IMR-90 (cell line): Measurements from ENCODE around the gene TRIM28. TPM values are rescaled to one million over a fixed set of nuclear protein-coding genes. Genes with fewer than 3 reads are reported as not detected.
A peak's percentile ranks its signal among the peaks of the same experiment; 100 is the strongest.

Source experiments
- ATAC-seq: fragments of 200-7000 bp; cut with Tn5 transposase; 2 replicates; pipeline ENCODE4 v1.9.1; 2020; ENCODE audit warnings: low read depth, mild to moderate bottlenecking, moderate library complexity
- BruUV-seq: library from RNA; stranded (reverse); fragments of 400-500 nt; replicated peaks from 2 replicates; lab custom pipeline; 2021; lab: Mats Ljungman, UMichigan
- CTCF ChIA-PET: fragments of 300-600 bp; formaldehyde crosslinking; extraction: SDS; loops from one replicate; lab custom pipeline; 2021; ENCODE audit warnings: antibody characterized with exemption; lab: Yijun Ruan, JAX
- POLR2A ChIA-PET: fragments of 300-600 bp; sonication (Branson Sonifier 250); formaldehyde crosslinking; loops from one replicate; lab custom pipeline; 2022; ENCODE audit warnings: antibody characterized with exemption; ENCODE audit not compliant: unreplicated experiment; lab: Charles Lee
- DNase-seq: peaks from one replicate; pipeline ENCODE4 v3.0.0; 2013
- H2AFZ ChIP-seq: replicated peaks from 2 replicates; pipeline ENCODE3; 2013; ENCODE audit warnings: low read length, mild to moderate bottlenecking; ENCODE audit not compliant: poor library complexity
- H2AK5ac ChIP-seq: 2 replicates; pipeline ENCODE4 v1.6.1; 2013; ENCODE audit warnings: low read depth, low read length, inconsistent platforms
- H2AK9ac ChIP-seq: replicated peaks from 2 replicates; pipeline ENCODE3; 2013; ENCODE audit warnings: mild to moderate bottlenecking, low read depth, low read length, moderate library complexity; ENCODE audit not compliant: poor library complexity
- H2BK120ac ChIP-seq: 2 replicates; pipeline ENCODE4 v1.6.1; 2013; ENCODE audit warnings: low read depth, low read length, inconsistent platforms
- H2BK15ac ChIP-seq: 3 replicates; pipeline ENCODE4 v1.6.1; 2013; ENCODE audit warnings: low read depth, low read length, inconsistent platforms
- H2BK20ac ChIP-seq: 2 replicates; pipeline ENCODE4 v1.6.1; 2013; ENCODE audit warnings: low read depth, mild to moderate bottlenecking, inconsistent platforms, low read length, moderate library complexity
- H2BK5ac ChIP-seq: 2 replicates; pipeline ENCODE4 v1.6.1; 2013; ENCODE audit warnings: mild to moderate bottlenecking, low read depth, low read length, inconsistent platforms; ENCODE audit not compliant: poor library complexity, severe bottlenecking
- H3K14ac ChIP-seq: replicated peaks from 2 replicates; pipeline ENCODE4 v1.6.1; 2013; ENCODE audit warnings: low read depth, low read length, inconsistent platforms
- H3K18ac ChIP-seq: 2 replicates; pipeline ENCODE4 v1.6.1; 2013; ENCODE audit warnings: low read depth, low read length, control low read depth
- H3K23ac ChIP-seq: 2 replicates; pipeline ENCODE4 v1.6.1; 2013; ENCODE audit warnings: low read depth, low read length, inconsistent platforms
- H3K27ac ChIP-seq: 2 replicates; pipeline ENCODE4 v1.5.1; 2013; ENCODE audit warnings: mild to moderate bottlenecking, control low read depth, low read length; ENCODE audit not compliant: insufficient read depth
- H3K27me3 ChIP-seq: 2 replicates; pipeline ENCODE4 v1.6.1; 2013; ENCODE audit warnings: low read length; ENCODE audit not compliant: control insufficient read depth, insufficient read depth
- H3K36me3 ChIP-seq: 2 replicates; pipeline ENCODE4 v1.6.1; 2013; ENCODE audit warnings: low read length, mixed read lengths; ENCODE audit not compliant: control insufficient read depth, insufficient read depth
- H3K4ac ChIP-seq: 2 replicates; pipeline ENCODE4 v1.6.1; 2013; ENCODE audit warnings: low read depth, low read length, inconsistent platforms
- H3K4me1 ChIP-seq: 2 replicates; pipeline ENCODE4 v1.6.1; 2013; ENCODE audit warnings: low read length, mixed read lengths; ENCODE audit not compliant: control insufficient read depth, insufficient read depth
- H3K4me2 ChIP-seq: 2 replicates; pipeline ENCODE4 v1.6.1; 2013; ENCODE audit warnings: low read depth, mild to moderate bottlenecking, control low read depth, low read length, moderate library complexity
- H3K4me3 ChIP-seq: 2 replicates; pipeline ENCODE4 v1.5.1; 2013; ENCODE audit warnings: low read depth, mild to moderate bottlenecking, control low read depth, low read length, moderate library complexity; ENCODE audit not compliant: insufficient read depth
- H3K56ac ChIP-seq: 2 replicates; pipeline ENCODE4 v1.6.1; 2013; ENCODE audit warnings: low read length, inconsistent platforms; ENCODE audit not compliant: insufficient read depth; ENCODE audit errors: extremely low read depth
- H3K79me1 ChIP-seq, 2 experiments: 2 replicates each; pipeline ENCODE4 v1.6.1; 2013; ENCODE audit warnings: low read length in 2 of 2, inconsistent platforms in 1 of 2, low read depth in 1 of 2
- H3K9ac ChIP-seq: 2 replicates; pipeline ENCODE4 v1.6.1; 2013; ENCODE audit warnings: low read depth, low read length, control low read depth
- H3K9me1 ChIP-seq: 2 replicates; pipeline ENCODE4 v1.6.1; 2013; ENCODE audit warnings: low read length, inconsistent platforms; ENCODE audit not compliant: insufficient read depth
- H3K9me3 ChIP-seq: 2 replicates; pipeline ENCODE4 v1.6.1; 2013; ENCODE audit warnings: low read length; ENCODE audit not compliant: control insufficient read depth, insufficient read depth
- H4K20me1 ChIP-seq: 2 replicates; pipeline ENCODE4 v1.6.1; 2013; ENCODE audit warnings: low read length, inconsistent platforms; ENCODE audit not compliant: insufficient read depth
- H4K5ac ChIP-seq: 2 replicates; pipeline ENCODE4 v1.6.1; 2013; ENCODE audit warnings: mild to moderate bottlenecking, low read depth, low read length, control low read depth
- H4K8ac ChIP-seq, 2 experiments: 2 replicates each; pipeline ENCODE4 v1.6.1; 2013; ENCODE audit warnings: low read depth in 2 of 2, low read length in 2 of 2, control low read depth in 1 of 2, inconsistent platforms in 1 of 2
- H4K91ac ChIP-seq: 2 replicates; pipeline ENCODE4 v1.6.1; 2013; ENCODE audit warnings: low read depth, low read length, inconsistent platforms; ENCODE audit not compliant: insufficient read depth
- BHLHE40 ChIP-seq: fragments of 150-350 bp; IDR thresholded peaks from 2 replicates; pipeline ENCODE4 v1.6.1; 2016; ENCODE audit warnings: mild to moderate bottlenecking, low read depth, low read length
- CEBPB ChIP-seq: IDR thresholded peaks from 2 replicates; pipeline ENCODE4 v1.6.1; 2012; ENCODE audit warnings: low read depth, low read length, improper control_type of control experiment
- FOS ChIP-seq: fragments of 150-350 bp; IDR thresholded peaks from 2 replicates; pipeline ENCODE4 v1.6.1; 2016; ENCODE audit warnings: low read depth, low read length
- MAFK ChIP-seq: IDR thresholded peaks from 2 replicates; pipeline ENCODE4 v1.6.1; 2012; ENCODE audit warnings: low read depth, low read length, improper control_type of control experiment
- MAZ ChIP-seq: IDR thresholded peaks from 2 replicates; pipeline ENCODE4 v1.6.1; 2012; ENCODE audit warnings: low read depth, mild to moderate bottlenecking, low read length, improper control_type of control experiment, moderate library complexity, borderline replicate concordance
- MXI1 ChIP-seq: IDR thresholded peaks from 2 replicates; pipeline ENCODE4 v1.6.1; 2012; ENCODE audit warnings: low read depth, mild to moderate bottlenecking, low read length, moderate library complexity, borderline replicate concordance
- POLR2A ChIP-seq: IDR thresholded peaks from 2 replicates; pipeline ENCODE4 v1.6.1; 2012; ENCODE audit warnings: mild to moderate bottlenecking, low read depth, low read length
- RAD21 ChIP-seq: IDR thresholded peaks from 2 replicates; pipeline ENCODE4 v1.6.1; 2012; ENCODE audit warnings: low read length, improper control_type of control experiment
- RCOR1 ChIP-seq: IDR thresholded peaks from 2 replicates; pipeline ENCODE4 v1.6.1; 2012; ENCODE audit warnings: mild to moderate bottlenecking, low read length, improper control_type of control experiment; ENCODE audit not compliant: insufficient replicate concordance
- RFX5 ChIP-seq: IDR thresholded peaks from 2 replicates; pipeline ENCODE4 v1.8.0; 2012; ENCODE audit warnings: low read depth, mild to moderate bottlenecking, low read length, moderate library complexity
- SMC3 ChIP-seq: fragments of 150-350 bp; IDR thresholded peaks from 2 replicates; pipeline ENCODE4 v1.6.1; 2016; ENCODE audit warnings: low read depth, mild to moderate bottlenecking, antibody characterized with exemption, low read length, moderate library complexity
- WGBS, 2 experiments: methylation state at CpG; one replicate each; pipeline versions ENCODE4 v1.1.5 to v1.1.7; 2013; ENCODE audit warnings: missing lambda C conversion rate in 2 of 2; ENCODE audit not compliant: insufficient read length in 1 of 2; ENCODE audit errors: extremely low coverage in 2 of 2; 5-methylcytosine and 5-hydroxymethylcytosine counted together
- dilution Hi-C: fragments of 300-500 bp; cut with HindIII; formaldehyde crosslinking; loops from one replicate; pipeline ENCODE4 v1.14.3; 2018; ENCODE audit warnings: low sequenced_read_pairs; ENCODE audit not compliant: unreplicated experiment
- in situ Hi-C: fragments of 300-500 bp; cut with MboI; formaldehyde crosslinking; loops from 3 replicates; pipeline ENCODE4 v1.14.3; 2019; ENCODE audit warnings: low sequenced_read_pairs, inconsistent platforms, mixed read lengths
- intact Hi-C: fragments of 100-400 bp; cut with micrococcal nuclease; formaldehyde crosslinking; loops from 2 replicates; pipeline ENCODE4 v1.10.0; 2022
- polyA plus RNA-seq, 3 experiments: library from polyadenylated mRNA; depleted of rRNA; stranded (reverse); fragments of >200 nt; gene quantifications; 2 replicates each; pipeline ENCODE4 v1.2.3, GENCODE V29; 2012; ENCODE audit warnings: low replicate concordance in 1 of 3
- total RNA-seq: library from RNA; depleted of rRNA; stranded (reverse); fragments of >200 nt; gene quantifications from 2 replicates; pipeline ENCODE4 v1.2.3, GENCODE V29; 2012
- TF ChIP-seq, protein P1 (sequence below): fragments of 150-350 bp; IDR thresholded peaks from 2 replicates; pipeline ENCODE4 v1.6.1; 2016; ENCODE audit warnings: low read depth, mild to moderate bottlenecking, low read length, moderate library complexity, borderline replicate concordance
- TF ChIP-seq, protein P2 (sequence below): conservative IDR thresholded peaks from 2 replicates; pipeline ENCODE4 v1.5.1; 2012; ENCODE audit warnings: mild to moderate bottlenecking, low read depth, low read length, improper control_type of control experiment
- TF ChIP-seq, protein P3 (sequence below): fragments of 150-350 bp; IDR thresholded peaks from 2 replicates; pipeline ENCODE4 v1.6.1; 2017; ENCODE audit warnings: mild to moderate bottlenecking, antibody characterized with exemption, low read length, low read depth

TRIM28 gene
- total and polyA plus RNA-seq, 2 of the 4 experiments (the other 2 are of a cell fraction) = 349 to 465 TPM

DNA sequence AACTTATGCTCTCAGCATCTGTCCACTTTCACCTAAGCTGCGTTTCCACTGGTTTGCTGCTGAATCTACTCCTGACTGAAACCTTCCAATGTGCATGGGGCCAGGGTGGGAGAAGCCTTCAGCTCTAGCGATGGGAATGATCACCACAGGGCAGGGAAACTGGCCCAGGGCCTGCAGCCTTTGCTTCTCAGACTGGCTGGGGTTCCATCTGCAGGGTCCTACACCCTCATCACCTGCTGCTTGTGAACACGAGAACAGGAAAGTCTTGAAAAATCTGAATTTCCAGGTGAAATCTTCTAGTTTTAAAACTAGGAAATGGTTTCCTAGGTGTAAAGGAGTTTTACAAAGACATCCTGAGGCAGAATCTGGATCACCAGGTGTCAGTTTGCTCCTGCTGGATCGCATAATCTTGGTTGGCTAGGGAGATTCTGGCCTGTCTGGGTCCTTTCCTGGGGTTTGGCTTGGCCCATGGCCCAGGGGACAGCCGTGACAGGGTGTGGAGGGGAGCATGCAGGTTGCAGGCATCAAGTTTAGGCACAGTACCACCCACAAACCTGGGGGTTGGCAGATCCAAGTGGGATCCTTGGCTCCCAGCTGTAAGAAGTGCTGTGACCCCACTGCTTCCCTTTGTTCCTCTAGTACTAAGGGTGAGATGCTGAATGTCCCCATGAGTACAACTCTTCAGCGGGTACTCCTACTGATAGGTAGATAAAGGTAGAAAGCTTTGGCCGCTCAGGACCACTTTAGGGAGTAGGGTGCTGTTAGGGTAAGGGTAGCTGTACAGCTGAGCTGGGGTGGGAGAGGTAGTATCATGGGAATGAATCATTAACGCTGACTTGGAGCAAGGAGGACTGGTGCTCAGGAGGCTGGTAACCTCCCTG is 16.4 kb downstream of the TRIM28 start:
- intact Hi-C loops = no loop called here
- WGBS, 2 experiments = 85% methylated on average over 5 of the region's 8 CpGs; no CpG with 5 or more reads in 1 of the 2 experiments

More for the DNA sequence above, 16.4 kb downstream of the TRIM28 start:
- no peak overlapping the region for H3K56ac ChIP-seq
- peaks cover 22% of the 10 kb centered on the region for H3K9me1 ChIP-seq
- in situ Hi-C loops (no loop called here), dilution Hi-C loops (no loop called here)
- peaks cover 7 to 41% of the 10 kb centered on the region in 2 experiments for H3K79me1 ChIP-seq
- peak overlapping the region; percentile 59 for H2BK5ac ChIP-seq
- H3K4me1 ChIP-seq = peaks cover 25% of the 10 kb centered on the region
- H4K5ac ChIP-seq = peak overlapping the region; percentile 87
- peak overlapping the region; percentile 76 for H3K14ac ChIP-seq
- peaks cover 12% of the 10 kb centered on the region for H4K20me1 ChIP-seq
- peaks cover 10% of the 10 kb centered on the region; the same call in 1 of the 2 replicates for H3K36me3 ChIP-seq
- no peak overlapping the region for H3K18ac ChIP-seq
- peak overlapping the region; percentile 21; the same call in 1 of the 2 replicates for H3K23ac ChIP-seq
- peak overlapping the region; percentile 53; the same call in 1 of the 2 replicates for H3K27ac ChIP-seq
- peak overlapping the region; percentile 100 for H2AFZ ChIP-seq
- no peak overlapping the region for H2BK20ac ChIP-seq
- peak overlapping the region; percentile 85 for H4K91ac ChIP-seq
- H2BK15ac ChIP-seq = 0 out of 3 replicates have a peak overlapping the region, but pooled peaks have one; percentile 2
- H3K4me3 ChIP-seq = peak overlapping the region; percentile 40
- peak overlapping the region; percentile 24; the same call in 1 of the 2 replicates for H2BK120ac ChIP-seq
- peak overlapping the region; percentile 88 for H3K4me2 ChIP-seq
- peak overlapping the region; percentile 82 for H3K4ac ChIP-seq
- POLR2A ChIA-PET = no interaction called here
- peak overlapping the region; percentile 100 for H2AK9ac ChIP-seq
- CTCF ChIA-PET = no interaction called here
- H3K27me3 ChIP-seq = no peaks in the 10 kb centered on the region
- DNase-seq (no peak), ATAC-seq (no peak)
- H3K9ac ChIP-seq = peak overlapping the region; percentile 51; the same call in 1 of the 2 replicates
- peak overlapping the region; percentile 100 for H4K8ac ChIP-seq
- H3K9me3 ChIP-seq = no peaks in the 10 kb centered on the region
- TF ChIP-seq SMC3 (no peak), BHLHE40 (no peak), RCOR1 (no peak), CEBPB (no peak), MAFK (no peak), FOS (no peak), RAD21 (no peak), MAZ (no peak), RFX5 (no peak), POLR2A (no peak), MXI1 (no peak)
- TF ChIP-seq, protein P1, sequence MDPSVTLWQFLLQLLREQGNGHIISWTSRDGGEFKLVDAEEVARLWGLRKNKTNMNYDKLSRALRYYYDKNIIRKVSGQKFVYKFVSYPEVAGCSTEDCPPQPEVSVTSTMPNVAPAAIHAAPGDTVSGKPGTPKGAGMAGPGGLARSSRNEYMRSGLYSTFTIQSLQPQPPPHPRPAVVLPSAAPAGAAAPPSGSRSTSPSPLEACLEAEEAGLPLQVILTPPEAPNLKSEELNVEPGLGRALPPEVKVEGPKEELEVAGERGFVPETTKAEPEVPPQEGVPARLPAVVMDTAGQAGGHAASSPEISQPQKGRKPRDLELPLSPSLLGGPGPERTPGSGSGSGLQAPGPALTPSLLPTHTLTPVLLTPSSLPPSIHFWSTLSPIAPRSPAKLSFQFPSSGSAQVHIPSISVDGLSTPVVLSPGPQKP = no peak
- TF ChIP-seq, protein P2, sequence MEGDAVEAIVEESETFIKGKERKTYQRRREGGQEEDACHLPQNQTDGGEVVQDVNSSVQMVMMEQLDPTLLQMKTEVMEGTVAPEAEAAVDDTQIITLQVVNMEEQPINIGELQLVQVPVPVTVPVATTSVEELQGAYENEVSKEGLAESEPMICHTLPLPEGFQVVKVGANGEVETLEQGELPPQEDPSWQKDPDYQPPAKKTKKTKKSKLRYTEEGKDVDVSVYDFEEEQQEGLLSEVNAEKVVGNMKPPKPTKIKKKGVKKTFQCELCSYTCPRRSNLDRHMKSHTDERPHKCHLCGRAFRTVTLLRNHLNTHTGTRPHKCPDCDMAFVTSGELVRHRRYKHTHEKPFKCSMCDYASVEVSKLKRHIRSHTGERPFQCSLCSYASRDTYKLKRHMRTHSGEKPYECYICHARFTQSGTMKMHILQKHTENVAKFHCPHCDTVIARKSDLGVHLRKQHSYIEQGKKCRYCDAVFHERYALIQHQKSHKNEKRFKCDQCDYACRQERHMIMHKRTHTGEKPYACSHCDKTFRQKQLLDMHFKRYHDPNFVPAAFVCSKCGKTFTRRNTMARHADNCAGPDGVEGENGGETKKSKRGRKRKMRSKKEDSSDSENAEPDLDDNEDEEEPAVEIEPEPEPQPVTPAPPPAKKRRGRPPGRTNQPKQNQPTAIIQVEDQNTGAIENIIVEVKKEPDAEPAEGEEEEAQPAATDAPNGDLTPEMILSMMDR = no peak
- TF ChIP-seq, protein P3, sequence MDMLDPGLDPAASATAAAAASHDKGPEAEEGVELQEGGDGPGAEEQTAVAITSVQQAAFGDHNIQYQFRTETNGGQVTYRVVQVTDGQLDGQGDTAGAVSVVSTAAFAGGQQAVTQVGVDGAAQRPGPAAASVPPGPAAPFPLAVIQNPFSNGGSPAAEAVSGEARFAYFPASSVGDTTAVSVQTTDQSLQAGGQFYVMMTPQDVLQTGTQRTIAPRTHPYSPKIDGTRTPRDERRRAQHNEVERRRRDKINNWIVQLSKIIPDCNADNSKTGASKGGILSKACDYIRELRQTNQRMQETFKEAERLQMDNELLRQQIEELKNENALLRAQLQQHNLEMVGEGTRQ = no peak
- H2AK5ac ChIP-seq = peak overlapping the region; percentile 85
- no TSS peak for BruUV-seq
